Tibial nerve (tissue), 3 donors: ENCODE data around the gene CITED4.

Source experiments
- POLR2A ChIP-seq, 2 donors: fragments of 450-650 bp; IDR thresholded peaks; one replicate each; pipeline ENCODE4 v1.6.1; 2017; ENCODE audit warnings: antibody characterized with exemption in 2 of 2, mild to moderate bottlenecking in 2 of 2, moderate library complexity in 2 of 2
- TF ChIP-seq, protein P1 (sequence below), 5 experiments: fragments of 200-600 bp in 3 of 5; fragments of 450-650 bp in 2 of 5; sonication (generic) in 3 of 5; IDR thresholded peaks; one replicate each; pipeline ENCODE4 v1.5.1; 2016 to 2019; ENCODE audit warnings: antibody characterized with exemption in 5 of 5, mild to moderate bottlenecking in 3 of 5, moderate library complexity in 2 of 5

DNA sequence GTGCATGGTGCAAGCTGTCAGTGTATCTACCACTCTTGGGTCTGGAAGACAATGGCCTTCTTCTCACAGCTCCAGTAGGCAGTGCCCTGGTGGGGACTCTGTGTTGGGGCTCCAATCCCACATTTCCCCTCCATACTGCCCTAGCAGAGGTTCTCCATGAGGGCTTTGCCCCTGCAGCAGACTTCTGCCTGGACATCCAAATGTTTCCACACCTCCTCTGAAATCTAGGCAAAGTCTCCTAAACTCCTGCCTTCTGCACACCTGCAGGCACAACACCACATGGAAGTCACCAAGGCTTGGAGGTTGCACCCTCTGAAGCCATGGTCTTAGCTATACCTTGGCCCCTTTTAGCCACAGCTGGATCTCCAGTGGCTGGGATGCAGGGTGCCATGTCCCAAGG lies 31.8 kb upstream of the CITED4 start:
- TF ChIP-seq, protein P1, sequence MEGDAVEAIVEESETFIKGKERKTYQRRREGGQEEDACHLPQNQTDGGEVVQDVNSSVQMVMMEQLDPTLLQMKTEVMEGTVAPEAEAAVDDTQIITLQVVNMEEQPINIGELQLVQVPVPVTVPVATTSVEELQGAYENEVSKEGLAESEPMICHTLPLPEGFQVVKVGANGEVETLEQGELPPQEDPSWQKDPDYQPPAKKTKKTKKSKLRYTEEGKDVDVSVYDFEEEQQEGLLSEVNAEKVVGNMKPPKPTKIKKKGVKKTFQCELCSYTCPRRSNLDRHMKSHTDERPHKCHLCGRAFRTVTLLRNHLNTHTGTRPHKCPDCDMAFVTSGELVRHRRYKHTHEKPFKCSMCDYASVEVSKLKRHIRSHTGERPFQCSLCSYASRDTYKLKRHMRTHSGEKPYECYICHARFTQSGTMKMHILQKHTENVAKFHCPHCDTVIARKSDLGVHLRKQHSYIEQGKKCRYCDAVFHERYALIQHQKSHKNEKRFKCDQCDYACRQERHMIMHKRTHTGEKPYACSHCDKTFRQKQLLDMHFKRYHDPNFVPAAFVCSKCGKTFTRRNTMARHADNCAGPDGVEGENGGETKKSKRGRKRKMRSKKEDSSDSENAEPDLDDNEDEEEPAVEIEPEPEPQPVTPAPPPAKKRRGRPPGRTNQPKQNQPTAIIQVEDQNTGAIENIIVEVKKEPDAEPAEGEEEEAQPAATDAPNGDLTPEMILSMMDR (IDR thresholded peaks at IDR 0.05) = no peak
- TF ChIP-seq POLR2A (IDR thresholded peaks at IDR 0.05) = no peak
